Stimulated activated CD8-positive, alpha-beta memory T cell treated with anti-CD3 and anti-CD28 coated beads, Interleukin-12 subunit alpha, Interleukin-12 subunit beta, amount 100 ng/mL, for 4 hours (primary cell): Measurements from ENCODE around the gene SERPIND1.
"Not testable (repeated sequence)": the region's sequence is repeated elsewhere in the genome, so short reads cannot be mapped to it uniquely, and the experiment has no call there.

ENCODE experiments used
- DNase-seq: peaks from one replicate; pipeline ENCODE4 v3.0.0-alpha.2; 2020; ENCODE audit warnings: low read depth

The SERPIND1 gene

GRCh38 chr22:20773793-20774212 lies at the start of gene SERPIND1:
TSS of gene SERPIND1 (plus strand) at chr22:20774113. CDS start at chr22:20779313, 5,200 bp downstream.
- DNase-seq: no peak

- DNase-seq: no peak
Observed at GRCh38 chr22:20724676-20725454, 49.0 kb upstream of the SERPIND1 start.

- no peak for DNase-seq
Observed at GRCh38 chr22:20725987-20726558, 47.8 kb upstream of the SERPIND1 start.

- no peak for DNase-seq
Observed at GRCh38 chr22:20727118-20728015, 46.5 kb upstream of the SERPIND1 start.

- DNase-seq: no peak
Observed at GRCh38 chr22:20728523-20729190, 45.3 kb upstream of the SERPIND1 start.

- no peak for DNase-seq
Observed at GRCh38 chr22:20729194-20729593, 44.7 kb upstream of the SERPIND1 start.

- DNase-seq: not testable (repeated sequence)
Observed at GRCh38 chr22:20732431-20732830, 41.5 kb upstream of the SERPIND1 start.

- DNase-seq: not testable (repeated sequence)
Observed at GRCh38 chr22:20735356-20736162, 38.4 kb upstream of the SERPIND1 start.

GRCh38 chr22:20736891-20737290 lies 37.0 kb upstream of the SERPIND1 start:
- not testable (repeated sequence) for DNase-seq

GRCh38 chr22:20738394-20739089 lies 35.4 kb upstream of the SERPIND1 start:
- DNase-seq: no peak

GRCh38 chr22:20740222-20740951 lies 33.5 kb upstream of the SERPIND1 start:
- DNase-seq: no peak

GRCh38 chr22:20741008-20741633 lies 32.8 kb upstream of the SERPIND1 start:
- DNase-seq: no peak

GRCh38 chr22:20741634-20742581 lies 32.0 kb upstream of the SERPIND1 start:
- no peak for DNase-seq

- DNase-seq: no peak
Observed at GRCh38 chr22:20742764-20743163, 31.1 kb upstream of the SERPIND1 start.

- no peak for DNase-seq
Observed at GRCh38 chr22:20744456-20744855, 29.5 kb upstream of the SERPIND1 start.

GRCh38 chr22:20745119-20745518 lies 28.8 kb upstream of the SERPIND1 start:
- DNase-seq: no peak

GRCh38 chr22:20746431-20747189 lies 27.3 kb upstream of the SERPIND1 start:
- no peak for DNase-seq
